H1 (cell line): ENCODE results near the gene ST6GALNAC2. TPM values are rescaled to one million over a fixed set of nuclear protein-coding genes. Genes with fewer than 3 reads are reported as not detected.
A peak's percentile ranks its signal among the peaks of the same experiment; 100 is the strongest.

Experiments used
- CTCF ChIA-PET: fragments of 300-600 bp; sonication (Branson Sonifier 250); formaldehyde crosslinking; loops from one replicate; lab custom pipeline; 2021; ENCODE audit not compliant: partially characterized antibody; lab: Charles Lee
- POLR2A ChIA-PET: fragments of 300-600 bp; sonication (Branson Sonifier 250); formaldehyde crosslinking; loops from one replicate; lab custom pipeline; 2021; ENCODE audit warnings: inconsistent platforms; ENCODE audit not compliant: partially characterized antibody; lab: Charles Lee
- DNase-seq, 2 experiments: peaks; one replicate each; pipeline versions ENCODE4 v3.0.0 to v3.0.0-alpha.2; 2010 to 2022; ENCODE audit warnings: low spot score in 2 of 2, low read depth in 1 of 2, mixed read lengths in 1 of 2
- FAIRE-seq: peaks from 2 replicates; lab custom pipeline; 2011; peaks lifted over from hg19 to GRCh38; lab: Jason Lieb, UNC
- H2AFZ ChIP-seq: 2 replicates; pipeline ENCODE4 v1.8.1; 2012; ENCODE audit warnings: low read length, inconsistent platforms
- H2AK5ac ChIP-seq: 2 replicates; pipeline ENCODE4 v1.6.1; 2013; ENCODE audit warnings: low read depth, low read length
- H2BK120ac ChIP-seq: replicated peaks from 2 replicates; pipeline ENCODE3; 2013; ENCODE audit warnings: low read depth, low read length, inconsistent platforms
- H2BK12ac ChIP-seq: 2 replicates; pipeline ENCODE4 v1.6.1; 2013; ENCODE audit warnings: low read depth, low read length
- H2BK15ac ChIP-seq: 2 replicates; pipeline ENCODE4 v1.6.1; 2013; ENCODE audit warnings: low read length
- H2BK20ac ChIP-seq: 2 replicates; pipeline ENCODE4 v1.6.1; 2013; ENCODE audit warnings: low read length
- H2BK5ac ChIP-seq: 2 replicates; pipeline ENCODE4 v1.6.1; 2013; ENCODE audit warnings: low read depth, low read length
- H3K14ac ChIP-seq: 2 replicates; pipeline ENCODE4 v1.6.1; 2013; ENCODE audit warnings: inconsistent platforms; ENCODE audit not compliant: insufficient read length
- H3K18ac ChIP-seq: 2 replicates; pipeline ENCODE4 v1.6.1; 2013; ENCODE audit warnings: low read length; ENCODE audit errors: extremely low read depth
- H3K23ac ChIP-seq: 2 replicates; pipeline ENCODE4 v1.6.1; 2013; ENCODE audit warnings: inconsistent platforms; ENCODE audit not compliant: insufficient read length
- H3K23me2 ChIP-seq: 2 replicates; pipeline ENCODE4 v1.6.1; 2013; ENCODE audit warnings: low read depth, low read length
- H3K27ac ChIP-seq: 2 replicates; pipeline ENCODE4 v1.6.1; 2011; ENCODE audit warnings: low read depth, low read length, inconsistent platforms
- H3K27me3 ChIP-seq, 4 experiments: replicated peaks in 1 of 4; 1 replicate in 1 of 4; 2 replicates in 3 of 4; pipeline versions ENCODE4 v1.6.1 to v1.8.1; 2011 to 2013; ENCODE audit warnings: low read length in 3 of 4, mild to moderate bottlenecking in 3 of 4, inconsistent platforms in 2 of 4, mixed read lengths in 2 of 4, moderate library complexity in 1 of 4; ENCODE audit not compliant: control insufficient read depth in 3 of 4, insufficient read depth in 3 of 4; ENCODE audit errors: extremely low read depth in 1 of 4
- H3K36me3 ChIP-seq, 4 experiments: 2 replicates each; pipeline versions ENCODE4 v1.6.1 to v1.8.1; 2011 to 2013; ENCODE audit warnings: mild to moderate bottlenecking in 4 of 4, low read length in 3 of 4, moderate library complexity in 2 of 4, control low read depth in 1 of 4, inconsistent platforms in 1 of 4; ENCODE audit not compliant: insufficient read depth in 4 of 4, control insufficient read depth in 2 of 4
- H3K4ac ChIP-seq: replicated peaks from 2 replicates; pipeline ENCODE3; 2013; ENCODE audit warnings: low read length, low read depth, mixed read lengths, inconsistent platforms; ENCODE audit not compliant: insufficient read length
- H3K4me1 ChIP-seq, 4 experiments: replicated peaks in 1 of 4; 1 replicate in 1 of 4; 2 replicates in 3 of 4; pipeline versions ENCODE4 v1.6.1 to v1.8.1; 2011 to 2013; ENCODE audit warnings: low read length in 3 of 4, inconsistent platforms in 2 of 4, mixed read lengths in 1 of 4; ENCODE audit not compliant: insufficient read depth in 4 of 4, control insufficient read depth in 3 of 4
- H3K4me2 ChIP-seq, 2 experiments: 2 replicates each; pipeline versions ENCODE4 v1.6.1 to v1.8.1; 2011 to 2013; ENCODE audit warnings: low read depth in 2 of 2, low read length in 2 of 2, control low read depth in 1 of 2, inconsistent platforms in 1 of 2, mild to moderate bottlenecking in 1 of 2; ENCODE audit not compliant: insufficient read depth in 1 of 2
- H3K4me3 ChIP-seq, 4 experiments: fragments of 200-600, 300-600 bp in 1 of 4; sonication (generic), shearing (Covaris generic), sonication (Bioruptor Twin) in 1 of 4; 2 replicates each; pipeline versions ENCODE4 v1.5.1 to v1.8.1; 2011 to 2016; ENCODE audit warnings: low read length in 4 of 4, low read depth in 3 of 4, control low read depth in 2 of 4, inconsistent platforms in 2 of 4, mild to moderate bottlenecking in 2 of 4, mixed read lengths in 1 of 4, moderate library complexity in 1 of 4; ENCODE audit not compliant: insufficient read depth in 2 of 4; ENCODE audit errors: extremely low read depth in 1 of 4
- H3K56ac ChIP-seq: replicated peaks from 2 replicates; pipeline ENCODE3; 2013; ENCODE audit warnings: low read depth, mild to moderate bottlenecking, mixed read lengths, low read length, inconsistent platforms; ENCODE audit not compliant: insufficient read length
- H3K79me1 ChIP-seq: 2 replicates; pipeline ENCODE4 v1.6.1; 2013; ENCODE audit warnings: low read depth, low read length, control low read depth
- H3K79me2 ChIP-seq, 2 experiments: 2 replicates each; pipeline versions ENCODE4 v1.6.1 to v1.8.1; 2012 to 2013; ENCODE audit warnings: low read length in 2 of 2, mild to moderate bottlenecking in 2 of 2, inconsistent platforms in 1 of 2; ENCODE audit not compliant: insufficient read depth in 2 of 2, control insufficient read depth in 1 of 2
- H3K9ac ChIP-seq, 4 experiments: replicated peaks in 1 of 4; 1 replicate in 1 of 4; 2 replicates in 3 of 4; pipeline versions ENCODE4 v1.6.1 to v1.8.1; 2011 to 2013; ENCODE audit warnings: low read depth in 3 of 4, low read length in 3 of 4, control low read depth in 2 of 4, mild to moderate bottlenecking in 2 of 4, moderate library complexity in 2 of 4, inconsistent platforms in 1 of 4; ENCODE audit errors: extremely low read depth in 1 of 4
- H3K9me3 ChIP-seq, 2 experiments: 2 replicates each; pipeline versions ENCODE4 v1.6.1 to v1.8.1; 2012 to 2013; ENCODE audit warnings: mild to moderate bottlenecking in 2 of 2, moderate library complexity in 2 of 2, control low read depth in 1 of 2, inconsistent platforms in 1 of 2, low read depth in 1 of 2, low read length in 1 of 2, mixed read lengths in 1 of 2; ENCODE audit not compliant: insufficient read depth in 2 of 2
- H4K20me1 ChIP-seq, 2 experiments: replicated peaks in 1 of 2; 2 replicates each; pipeline versions ENCODE3 to v1.8.1; 2011 to 2013; ENCODE audit warnings: inconsistent platforms in 2 of 2, low read length in 2 of 2, mild to moderate bottlenecking in 1 of 2; ENCODE audit not compliant: insufficient read depth in 2 of 2, control insufficient read depth in 1 of 2
- H4K5ac ChIP-seq: 2 replicates; pipeline ENCODE4 v1.6.1; 2013; ENCODE audit warnings: low read length, low read depth, mixed read lengths, inconsistent platforms; ENCODE audit not compliant: insufficient read length
- H4K8ac ChIP-seq: 2 replicates; pipeline ENCODE4 v1.8.0; 2013; ENCODE audit warnings: mild to moderate bottlenecking, moderate library complexity, low read length, inconsistent platforms; ENCODE audit not compliant: insufficient read depth; ENCODE audit errors: extremely low read depth
- H4K91ac ChIP-seq: replicated peaks from 2 replicates; pipeline ENCODE3; 2013; ENCODE audit warnings: low read length, mixed read lengths, inconsistent platforms; ENCODE audit not compliant: insufficient read length
- ASH2L ChIP-seq: fragments of 200-600, 300-600 bp; sonication (generic); IDR thresholded peaks from one replicate; pipeline ENCODE4 v1.7.1; 2017; ENCODE audit warnings: low read length
- WGBS, 2 experiments: shearing (Covaris generic) in 1 of 2; methylation state at CpG; one replicate each; pipeline versions ENCODE4 v1.1.6 to v1.1.7; 2013 to 2015; ENCODE audit warnings: low lambda C conversion rate in 2 of 2, mixed read lengths in 2 of 2, inconsistent platforms in 1 of 2, low coverage in 1 of 2, missing lambda C conversion rate in 1 of 2; ENCODE audit not compliant: insufficient replicate concordance in 2 of 2, insufficient coverage in 1 of 2, insufficient read length in 1 of 2; ENCODE audit errors: extremely low coverage in 1 of 2, missing lambda C conversion rate in 1 of 2; 5-methylcytosine and 5-hydroxymethylcytosine counted together
- polyA plus RNA-seq, 7 experiments: library from polyadenylated mRNA; depleted of rRNA in 3 of 7; stranded (reverse) in 5 of 7; unstranded in 2 of 7; fragments of >200 nt in 5 of 7; fragments of 200-250 nt in 2 of 7; gene quantifications; 1 replicate in 5 of 7; 2 replicates in 1 of 7; 4 replicates in 1 of 7; pipeline versions ENCODE4 v1.2.1 to v1.2.3, GENCODE V29; 2011 to 2013; ENCODE audit warnings: missing spikeins in 2 of 7, mixed read lengths in 2 of 7
- total RNA-seq: library from RNA; stranded (reverse); fragmentation: NEBNext Ultra II Directional; extraction: Animal tissue kit (Norgen Biotek cat#: 25700); gene quantifications from 2 replicates; pipeline ENCODE4 v1.2.1, GENCODE V29; 2021
- TF ChIP-seq, protein P1 (sequence below): IDR thresholded peaks from 2 replicates; pipeline ENCODE4 v1.6.1; 2012; ENCODE audit warnings: inconsistent platforms

ST6GALNAC2 gene
- total and polyA plus RNA-seq, 2 of the 8 experiments (the other 6 are each of a cell fraction or from before 2014, with no cell fraction given), result 0.09 TPM; not detected in 1

DNA sequence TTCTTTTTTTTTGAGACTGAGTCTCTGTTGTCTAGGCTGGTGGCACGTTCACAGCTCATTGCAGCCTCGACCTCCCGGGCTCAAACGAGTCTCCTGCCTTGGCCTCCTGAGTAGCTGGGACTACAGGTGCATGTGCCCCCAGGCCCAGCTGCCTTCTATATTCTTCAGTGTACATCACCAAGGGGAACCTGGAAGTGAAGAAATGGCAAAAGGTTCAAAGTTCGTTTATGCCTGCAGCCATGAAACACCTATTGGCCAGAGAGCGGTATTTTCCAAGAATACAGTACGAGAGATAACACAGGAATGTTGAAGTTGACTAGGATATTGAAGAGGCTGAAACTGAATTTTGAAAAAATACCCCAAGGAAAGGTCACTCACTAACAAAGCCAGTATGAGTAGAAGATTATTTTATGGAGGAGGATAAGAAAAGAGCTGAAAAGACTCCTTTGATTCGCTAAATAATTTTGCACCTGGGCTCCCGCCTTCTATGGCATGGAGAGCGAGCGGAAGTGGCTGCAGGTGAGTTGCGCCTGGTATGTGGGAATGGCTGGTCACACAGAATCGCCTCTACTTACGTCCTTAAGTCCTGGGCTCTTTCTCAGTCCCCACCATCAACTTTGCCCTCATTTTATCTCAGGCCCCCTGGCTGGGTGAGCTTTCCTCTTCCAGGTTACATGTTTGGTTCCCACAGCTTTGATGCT is 48.1 kb upstream of the ST6GALNAC2 start:
- H3K36me3 ChIP-seq, result no peaks in the 10 kb centered on the region
- H4K91ac ChIP-seq, result peak overlapping the region; percentile 40
- no peak overlapping the region for H3K4me3 ChIP-seq
- H3K4me2 ChIP-seq, result no peak overlapping the region
- H3K27me3 ChIP-seq, result no peaks in the 10 kb centered on the region
- H4K20me1 ChIP-seq, result no peaks in the 10 kb centered on the region
- H2AFZ ChIP-seq, result no peak overlapping the region; the same call in 1 of the 2 replicates
- H2BK15ac ChIP-seq, result no peak overlapping the region; the same call in 1 of the 2 replicates
- ChIA-PET CTCF (interaction anchor here (0.7 to 5.3 kb wide), 7 partner anchors 10 to 83 kb away, joined by 3 to 30 read pairs (median 4); no protein-coding TSS in a partner anchor), POLR2A (interaction anchor here (1.3 kb wide), 1 partner anchor 75 kb away, joined by 4 read pairs; no protein-coding TSS in a partner anchor)
- no peak overlapping the region for H2BK12ac ChIP-seq
- H3K56ac ChIP-seq, result no peak overlapping the region
- FAIRE-seq, result no peak
- H2AK5ac ChIP-seq, result no peak overlapping the region
- no peak overlapping the region for H3K9ac ChIP-seq
- H3K23ac ChIP-seq, result no peak overlapping the region
- DNase-seq, result no peak
- no peak overlapping the region for H2BK20ac ChIP-seq
- TF ChIP-seq ASH2L, result no peak
- TF ChIP-seq, protein P1, sequence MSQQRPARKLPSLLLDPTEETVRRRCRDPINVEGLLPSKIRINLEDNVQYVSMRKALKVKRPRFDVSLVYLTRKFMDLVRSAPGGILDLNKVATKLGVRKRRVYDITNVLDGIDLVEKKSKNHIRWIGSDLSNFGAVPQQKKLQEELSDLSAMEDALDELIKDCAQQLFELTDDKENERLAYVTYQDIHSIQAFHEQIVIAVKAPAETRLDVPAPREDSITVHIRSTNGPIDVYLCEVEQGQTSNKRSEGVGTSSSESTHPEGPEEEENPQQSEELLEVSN, result peak; percentile 19; the same call in 1 of the 2 replicates
- no peaks in the 10 kb centered on the region for H3K23me2 ChIP-seq
- no peak overlapping the region for H4K5ac ChIP-seq
- no peaks in the 10 kb centered on the region for H3K79me1 ChIP-seq
- H3K4me1 ChIP-seq, result peaks cover 0 to 6% (median 1%) of the 10 kb centered on the region in 4 experiments; a peak in 4 of 7 replicates
- 90% methylated on average over 14 of the region's 14 CpGs; no CpG with 5 or more reads in 1 of the 2 experiments for WGBS, 2 experiments
- no peaks in the 10 kb centered on the region for H3K9me3 ChIP-seq
- no peak overlapping the region for H3K4ac ChIP-seq
- no peak overlapping the region for H3K18ac ChIP-seq
- no peak overlapping the region for H3K27ac ChIP-seq
- H2BK120ac ChIP-seq, result no peak overlapping the region
- H2BK5ac ChIP-seq, result no peak overlapping the region
- H3K79me2 ChIP-seq, result no peaks in the 10 kb centered on the region
- H3K14ac ChIP-seq, result no peak overlapping the region
- no peak overlapping the region for H4K8ac ChIP-seq
